Measurements from ENCODE around the gene DEXI. TPM values are rescaled to one million over a fixed set of nuclear protein-coding genes. Genes with fewer than 3 reads are reported as not detected.
"Not testable (repeated sequence)": the region's sequence is repeated elsewhere in the genome, so short reads cannot be mapped to it uniquely, and the experiment has no call there.

The DEXI gene
- polyA plus RNA-seq, 3 donors: 42.8 to 49.0 (median 44.3) TPM

DNA sequence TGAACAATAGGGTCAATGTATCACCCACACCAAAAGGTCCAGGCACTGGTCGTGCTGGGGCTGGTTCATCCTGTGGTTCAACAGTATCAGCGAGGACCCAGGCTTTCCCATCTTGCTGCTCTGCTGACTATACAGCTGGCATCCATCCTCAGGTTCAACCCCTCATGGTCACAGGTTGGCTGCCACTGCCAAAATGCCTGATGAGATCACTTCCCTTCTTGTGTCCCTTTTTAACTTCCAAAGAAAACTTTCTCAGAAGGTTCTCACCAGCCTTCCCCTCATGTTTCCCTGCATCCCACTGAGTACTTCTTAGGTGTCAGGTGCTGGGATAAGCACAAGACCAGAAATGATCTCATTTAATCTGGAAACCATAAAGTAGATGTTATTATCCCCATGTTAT lies 27.8 kb upstream of the DEXI start:
- no peak for DNase-seq (ENCODE audit: low read depth in 3 of 3, low spot score in 2 of 3)

GRCh38 chr16:10969615-10970014 lies 27.3 kb upstream of the DEXI start:
- no peak for DNase-seq (ENCODE audit: low read depth in 3 of 3, low spot score in 2 of 3)

DNA sequence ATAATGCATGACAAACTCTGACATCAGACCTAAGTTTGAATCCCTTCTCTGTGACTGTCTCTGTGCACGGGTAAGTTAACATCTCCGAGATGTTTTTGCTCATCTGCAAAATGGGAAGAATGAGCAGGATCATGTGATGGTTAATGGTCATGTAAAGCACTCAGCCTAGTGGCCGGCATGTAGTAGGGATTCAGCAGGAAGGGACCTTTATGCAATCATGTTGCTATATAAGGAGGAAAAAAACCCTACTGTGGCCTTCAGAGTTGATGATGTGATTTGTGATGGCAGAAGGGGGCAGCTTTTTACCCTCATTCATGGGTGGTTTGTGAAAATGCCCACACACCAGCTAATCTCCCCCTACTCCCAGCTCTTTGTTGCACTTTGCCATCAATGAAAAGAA lies 26.2 kb upstream of the DEXI start:
- DNase-seq (ENCODE audit: low read depth in 3 of 3, low spot score in 2 of 3): no peak

GRCh38 chr16:10967986-10968385 lies 25.7 kb upstream of the DEXI start:
- no peak for DNase-seq (ENCODE audit: low read depth in 3 of 3, low spot score in 2 of 3)

DNA sequence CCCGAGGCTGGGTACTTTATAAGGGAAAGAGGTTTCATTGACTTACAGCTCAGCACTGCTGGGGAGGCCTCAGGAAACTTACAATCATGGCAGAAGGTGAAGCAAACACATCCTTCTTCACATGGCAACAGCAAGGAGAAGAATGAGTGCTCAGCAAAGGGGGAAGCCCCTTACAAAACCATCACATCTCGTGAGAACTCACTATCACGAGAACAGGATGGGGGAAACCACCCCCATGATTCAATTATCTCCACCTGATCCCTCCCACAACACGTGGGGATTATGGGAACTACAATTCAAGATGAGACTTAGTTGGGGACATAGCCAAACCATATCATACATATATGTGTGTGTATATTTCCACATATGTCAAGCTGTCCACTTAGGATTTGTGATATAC lies 24.3 kb upstream of the DEXI start:
- DNase-seq (ENCODE audit: low read depth in 3 of 3, low spot score in 2 of 3): not testable (repeated sequence)

GRCh38 chr16:10966129-10966528 lies 23.9 kb upstream of the DEXI start:
- no peak for DNase-seq (ENCODE audit: low read depth in 3 of 3, low spot score in 2 of 3)

DNA sequence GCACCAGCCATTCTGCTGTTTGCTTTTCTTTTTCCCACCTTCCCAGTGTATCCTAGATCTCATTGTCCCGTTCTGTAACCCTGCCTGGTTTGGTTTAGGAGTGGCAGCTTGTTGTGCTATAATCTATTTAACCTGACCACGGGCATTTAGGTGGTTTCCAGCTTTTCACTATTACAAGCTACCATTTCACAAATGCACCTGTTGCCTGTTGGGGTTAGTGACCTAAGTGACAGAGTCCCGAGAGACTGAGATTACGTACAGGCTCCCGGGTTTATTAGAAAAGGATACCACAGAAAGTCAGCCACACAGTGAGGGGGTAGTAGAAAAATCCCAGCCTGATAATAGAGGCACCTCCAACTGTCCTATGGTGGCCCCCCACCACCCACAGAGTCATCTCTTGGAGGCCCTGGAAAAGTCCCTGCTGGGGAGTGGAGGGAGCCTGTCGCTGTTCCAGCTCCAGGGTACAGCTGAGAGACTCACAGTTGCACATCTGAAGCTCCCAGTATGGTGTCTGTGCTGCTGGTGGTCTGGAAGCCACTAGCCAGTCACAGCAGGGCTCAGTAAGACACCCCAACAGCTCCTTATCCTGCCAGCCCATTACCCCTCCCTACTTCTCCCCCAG lies 23.3 kb upstream of the DEXI start:
- DNase-seq (ENCODE audit: low read depth in 3 of 3, low spot score in 2 of 3): no peak

DNA sequence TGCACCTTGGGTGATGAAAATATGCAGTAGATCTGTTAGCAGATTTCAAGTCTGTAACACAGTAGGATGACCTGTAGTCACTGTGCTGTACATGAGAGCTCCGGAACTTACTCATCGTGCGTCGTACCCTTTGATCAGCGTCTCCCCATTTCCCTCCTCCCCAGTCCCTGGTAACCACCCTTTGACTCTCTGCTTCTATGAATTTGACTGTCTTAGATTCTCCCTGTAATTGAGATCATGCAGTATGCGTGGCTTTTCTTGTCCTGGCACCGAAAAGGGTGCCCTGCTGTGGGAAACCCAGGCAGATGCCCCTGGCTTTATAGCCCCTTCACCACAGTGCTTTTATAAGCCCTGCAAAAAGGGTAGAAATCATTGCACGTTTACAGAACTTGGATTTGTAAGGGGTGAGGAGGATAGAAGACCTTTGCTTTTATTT lies 22.6 kb upstream of the DEXI start:
- no peak for DNase-seq (ENCODE audit: low read depth in 3 of 3, low spot score in 2 of 3)

GRCh38 chr16:10964039-10964890 lies 22.0 kb upstream of the DEXI start:
- DNase-seq (ENCODE audit: low read depth in 3 of 3, low spot score in 2 of 3): peak in 1 of 3 donors; percentile 71

DNA sequence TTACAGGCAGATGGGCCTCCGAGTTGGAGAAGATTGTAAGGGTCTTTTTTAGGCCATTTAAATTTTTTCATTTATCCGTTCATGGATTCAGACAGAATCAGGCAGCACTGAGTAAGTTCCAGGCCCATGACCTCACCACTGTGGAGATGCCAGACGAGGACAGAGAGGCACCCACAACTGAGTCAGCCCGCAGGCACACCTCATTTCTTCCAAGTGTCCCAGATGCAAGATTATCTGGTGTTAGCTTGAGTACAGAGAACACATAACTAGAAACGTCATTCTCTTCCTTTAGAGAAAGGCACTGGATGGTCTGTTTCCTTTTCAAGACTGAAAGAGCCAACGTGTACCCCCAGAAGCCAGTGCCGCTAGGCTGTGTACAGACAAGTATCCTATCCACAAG lies 19.0 kb upstream of the DEXI start:
- DNase-seq (ENCODE audit: low read depth in 3 of 3, low spot score in 2 of 3): no peak

GRCh38 chr16:10959161-10959560 lies 16.9 kb upstream of the DEXI start:
- no peak for DNase-seq (ENCODE audit: low read depth in 3 of 3, low spot score in 2 of 3)

DNA sequence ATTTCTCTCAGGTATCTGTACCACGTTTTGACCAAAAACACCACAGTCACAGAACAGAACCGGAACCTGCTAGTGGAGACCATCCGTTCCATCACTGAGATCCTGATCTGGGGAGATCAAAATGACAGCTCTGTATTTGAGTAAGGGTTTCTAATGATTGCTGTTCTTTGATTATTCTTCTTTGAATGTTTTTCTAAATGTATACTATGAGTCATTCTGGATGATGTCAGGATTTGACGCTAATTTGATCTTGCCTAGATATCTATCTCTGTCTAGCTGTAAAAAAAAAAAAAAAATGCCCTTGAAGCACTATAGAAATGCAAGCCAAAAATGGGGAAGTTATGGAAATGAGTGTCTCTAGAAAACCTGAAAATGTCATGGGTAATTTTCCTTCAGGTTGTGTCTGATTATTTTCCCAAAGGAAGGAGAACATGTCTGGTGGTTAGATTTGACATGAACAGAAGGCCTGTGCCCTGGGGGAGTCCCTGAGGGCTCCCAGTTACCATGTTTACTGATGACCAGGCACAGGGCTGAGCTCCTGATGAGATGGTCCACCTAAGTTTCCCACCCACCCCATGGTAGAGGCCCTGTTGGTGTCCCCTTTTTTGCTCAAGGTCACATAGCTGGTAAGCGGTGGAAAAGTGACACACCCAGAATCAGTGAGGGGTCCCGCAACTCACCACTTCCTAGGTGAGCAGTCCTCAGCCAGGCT lies 15.7 kb upstream of the DEXI start:
- DNase-seq (ENCODE audit: low read depth in 3 of 3, low spot score in 2 of 3): no peak

DNA sequence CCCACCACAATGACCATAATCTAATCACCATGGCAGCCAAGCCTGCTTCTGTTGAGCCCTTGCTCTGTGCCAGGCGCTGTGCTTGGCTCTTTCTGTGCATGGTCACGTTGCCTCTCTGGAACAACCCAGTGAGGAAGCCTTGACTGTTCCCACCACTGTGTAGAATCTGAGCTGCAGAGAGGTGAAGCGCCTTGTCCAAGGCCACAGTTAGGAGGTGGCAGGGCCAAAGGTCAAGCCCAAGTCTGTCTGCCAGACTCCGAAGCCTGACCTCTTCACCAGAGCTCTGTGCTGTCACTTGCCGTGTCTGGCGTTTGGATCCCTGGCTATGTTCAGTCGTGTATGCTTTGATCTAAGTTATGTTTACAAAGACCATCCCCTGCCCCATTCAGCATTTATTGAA lies 12.6 kb upstream of the DEXI start:
- DNase-seq (ENCODE audit: low read depth in 3 of 3, low spot score in 2 of 3): no peak

GRCh38 chr16:10951026-10951425 lies 8.8 kb upstream of the DEXI start:
- DNase-seq (ENCODE audit: low read depth in 3 of 3, low spot score in 2 of 3): no peak

- no peak for DNase-seq (ENCODE audit: low read depth in 3 of 3, low spot score in 2 of 3)
Observed at GRCh38 chr16:10950393-10950792, 8.1 kb upstream of the DEXI start.

- DNase-seq (ENCODE audit: low read depth in 3 of 3, low spot score in 2 of 3): no peak
Observed at GRCh38 chr16:10949424-10949970, 7.2 kb upstream of the DEXI start.

DNA sequence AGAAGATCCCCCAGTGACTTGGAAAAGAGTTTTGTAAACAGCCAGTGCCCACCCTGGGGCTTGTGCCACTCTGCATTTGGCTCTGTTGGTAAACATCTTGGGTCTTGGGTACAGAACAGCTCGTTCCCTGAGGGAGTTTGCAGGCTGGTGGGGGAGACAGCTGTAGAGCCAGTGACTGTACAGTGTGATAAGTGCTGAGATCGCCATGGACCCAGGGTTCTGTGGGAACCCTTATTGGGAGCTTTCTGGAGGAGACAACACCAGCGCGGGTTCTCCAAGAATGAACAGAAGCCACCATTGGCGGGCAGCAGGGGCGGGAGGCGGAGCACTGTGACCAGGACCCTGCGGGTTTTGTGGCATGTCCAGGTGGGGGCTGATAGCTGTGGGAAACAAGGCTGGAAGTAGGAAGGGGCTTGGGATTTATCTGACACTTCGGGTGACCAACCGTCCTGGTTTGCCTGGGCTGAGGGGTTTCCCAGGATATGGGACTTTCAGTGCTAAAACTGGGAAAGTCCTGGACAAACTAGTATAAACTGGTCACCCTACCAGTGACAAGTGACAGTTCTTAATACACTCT lies 5.0 kb upstream of the DEXI start:
- no peak for DNase-seq (ENCODE audit: low read depth in 3 of 3, low spot score in 2 of 3)

- no peak for DNase-seq (ENCODE audit: low read depth in 3 of 3, low spot score in 2 of 3)
Observed at GRCh38 chr16:10946308-10946707, 4.0 kb upstream of the DEXI start.

GRCh38 chr16:10945065-10945787 lies 3.0 kb upstream of the DEXI start:
- DNase-seq (ENCODE audit: low read depth in 3 of 3, low spot score in 2 of 3): no peak

Data from right renal cortex interstitium (tissue), 3 donors.